GM23338 (cell line): Measurements from ENCODE around the gene RHOH. TPM values are rescaled to one million over a fixed set of nuclear protein-coding genes. Genes with fewer than 3 reads are reported as not detected.

Experiments
- ATAC-seq: fragments of 200-7000 bp; cut with Tn5 transposase; 3 replicates; pipeline ENCODE4 v1.9.1; 2020
- DNase-seq: peaks from one replicate; pipeline ENCODE4 v3.0.0-alpha.2; 2015; ENCODE audit warnings: low spot score
- H2AFZ ChIP-seq: fragments of 200-600 bp; sonication (generic); 2 replicates; pipeline ENCODE4 v1.8.0; 2016; ENCODE audit warnings: antibody characterized with exemption, mild to moderate bottlenecking, moderate library complexity
- H3F3A ChIP-seq: fragments of 200-600 bp; sonication (generic); replicated peaks from 2 replicates; pipeline ENCODE4 v1.8.0; 2017; ENCODE audit warnings: antibody characterized with exemption, mixed run types, low read depth
- H3K27ac ChIP-seq: fragments of 200-600 bp; sonication (generic); 2 replicates; pipeline ENCODE4 v1.6.1; 2016; ENCODE audit warnings: low read depth
- H3K27me3 ChIP-seq: fragments of 200-600 bp; sonication (generic); 2 replicates; pipeline ENCODE4 v1.8.0; 2016; ENCODE audit warnings: mild to moderate bottlenecking, mixed run types, moderate library complexity; ENCODE audit not compliant: insufficient read depth
- H3K36me3 ChIP-seq: fragments of 200-600 bp; sonication (generic); 2 replicates; pipeline ENCODE4 v1.8.0; 2016; ENCODE audit warnings: mild to moderate bottlenecking; ENCODE audit not compliant: insufficient read depth
- H3K4me1 ChIP-seq: fragments of 200-600 bp; sonication (generic); 2 replicates; pipeline ENCODE4 v1.8.0; 2016; ENCODE audit warnings: mild to moderate bottlenecking, moderate library complexity; ENCODE audit not compliant: insufficient read depth
- H3K4me2 ChIP-seq: fragments of 200-600 bp; sonication (generic); 2 replicates; pipeline ENCODE4 v1.7.1; 2017; ENCODE audit warnings: mixed run types
- H3K4me3 ChIP-seq: fragments of 200-600 bp; sonication (generic); 2 replicates; pipeline ENCODE4 v1.6.1; 2016; ENCODE audit warnings: mixed run types
- H3K79me2 ChIP-seq: fragments of 200-600 bp; sonication (generic); replicated peaks from 2 replicates; pipeline ENCODE4 v1.8.0; 2017; ENCODE audit warnings: mild to moderate bottlenecking; ENCODE audit not compliant: insufficient read depth
- H3K9me2 ChIP-seq: fragments of 200-600 bp; sonication (generic); 2 replicates; pipeline ENCODE4 v1.8.0; 2017; ENCODE audit not compliant: insufficient read depth
- H4K20me1 ChIP-seq: fragments of 200-600 bp; sonication (generic); replicated peaks from 2 replicates; pipeline ENCODE4 v1.8.0; 2017; ENCODE audit warnings: mild to moderate bottlenecking; ENCODE audit not compliant: insufficient read depth
- H3K27ac Mint-ChIP-seq: 2 replicates; pipeline ENCODE4 v1.8.0; 2020; ENCODE audit warnings: inconsistent platforms, mild to moderate bottlenecking, moderate library complexity, mixed read lengths
- H3K27me3 Mint-ChIP-seq: 3 replicates; pipeline ENCODE4 v1.8.0; 2022; ENCODE audit warnings: low read depth, mild to moderate bottlenecking, moderate library complexity, mixed read lengths, inconsistent platforms; ENCODE audit not compliant: insufficient read depth, poor library complexity
- H3K36me3 Mint-ChIP-seq: 3 replicates; pipeline ENCODE4 v1.8.0; 2021; ENCODE audit warnings: low read depth, mild to moderate bottlenecking, inconsistent platforms, moderate library complexity, mixed read lengths
- H3K4me1 Mint-ChIP-seq: 3 replicates; pipeline ENCODE4 v1.8.0; 2020; ENCODE audit warnings: mild to moderate bottlenecking, inconsistent platforms, mixed read lengths
- H3K4me3 Mint-ChIP-seq: 3 replicates; pipeline ENCODE4 v1.8.0; 2021; ENCODE audit warnings: moderate library complexity, mild to moderate bottlenecking, inconsistent platforms, mixed read lengths
- H3K9me3 Mint-ChIP-seq: 3 replicates; pipeline ENCODE4 v1.8.0; 2020; ENCODE audit warnings: moderate library complexity, mild to moderate bottlenecking, inconsistent platforms, mixed read lengths
- CREB1 ChIP-seq: fragments of 250-450 bp; sonication (Bioruptor Pico); IDR thresholded peaks from 2 replicates; pipeline ENCODE4 v1.5.0; 2020; ENCODE audit warnings: low read depth, mild to moderate bottlenecking, moderate library complexity
- EZH2 ChIP-seq: fragments of 200-600 bp; sonication (generic); IDR thresholded peaks from one replicate; pipeline ENCODE4 v1.8.0; 2017; ENCODE audit warnings: antibody characterized with exemption, mild to moderate bottlenecking, low read depth; ENCODE audit not compliant: unreplicated experiment
- EZH2phosphoT487 ChIP-seq: fragments of 200-600 bp; sonication (generic); IDR thresholded peaks from one replicate; pipeline ENCODE4 v1.8.1; 2018; ENCODE audit warnings: antibody characterized with exemption; ENCODE audit not compliant: unreplicated experiment
- JUNB ChIP-seq: IDR thresholded peaks from one replicate; pipeline ENCODE4 v1.6.1; 2016; ENCODE audit warnings: antibody characterized with exemption; ENCODE audit not compliant: unreplicated experiment
- NANOG ChIP-seq: IDR thresholded peaks from 2 replicates; pipeline ENCODE4 v1.6.1; 2016; ENCODE audit warnings: antibody characterized with exemption, borderline replicate concordance
- POLR2AphosphoS5 ChIP-seq: IDR thresholded peaks from 2 replicates; pipeline ENCODE4 v1.6.1; 2016; ENCODE audit warnings: antibody characterized with exemption, low read depth
- STAT1 ChIP-seq: IDR thresholded peaks from one replicate; pipeline ENCODE4 v1.6.1; 2016; ENCODE audit warnings: antibody characterized with exemption; ENCODE audit not compliant: unreplicated experiment
- ZNF114 ChIP-seq: fragments of 250-450 bp; sonication (Bioruptor Pico); IDR thresholded peaks from 2 replicates; pipeline ENCODE4 v1.5.0; 2020; ENCODE audit warnings: mild to moderate bottlenecking, moderate library complexity
- ZNF331 ChIP-seq: fragments of 250-450 bp; sonication (Bioruptor Pico); IDR thresholded peaks from 2 replicates; pipeline ENCODE4 v1.5.0; 2020; ENCODE audit warnings: low read depth, mild to moderate bottlenecking, moderate library complexity
- polyA plus RNA-seq: library from polyadenylated mRNA; unstranded; fragments of >200 nt; fragmentation: Nextera tagmentation; extraction: Ambion mirVana; gene quantifications from 2 replicates; pipeline ENCODE4 v1.2.1, GENCODE V29; 2016
- total RNA-seq: library from RNA; depleted of rRNA; stranded (reverse); fragments of >200 nt; shearing (Covaris generic); gene quantifications from 2 replicates; pipeline ENCODE4 v1.2.3, GENCODE V29; 2014
- TF ChIP-seq, protein P1 (sequence below): IDR thresholded peaks from 2 replicates; pipeline ENCODE4 v1.6.1; 2016; ENCODE audit warnings: antibody characterized with exemption
- TF ChIP-seq, protein P2 (sequence below), 2 experiments: fragments of 200-600 bp in 1 of 2; sonication (generic) in 1 of 2; conservative IDR thresholded peaks; 2 replicates each; pipeline versions ENCODE4 v1.5.1 to v1.6.1; 2016 to 2017; ENCODE audit warnings: antibody characterized with exemption in 2 of 2, low read depth in 2 of 2, mild to moderate bottlenecking in 2 of 2, moderate library complexity in 1 of 2
- TF ChIP-seq, protein P3 (sequence below): fragments of 250-450 bp; sonication (Bioruptor Pico); IDR thresholded peaks from 2 replicates; pipeline ENCODE4 v1.5.0; 2020; ENCODE audit warnings: mild to moderate bottlenecking, moderate library complexity
- TF ChIP-seq, protein P4 (sequence below): IDR thresholded peaks from one replicate; pipeline ENCODE4 v1.6.1; 2018; ENCODE audit warnings: antibody characterized with exemption; ENCODE audit not compliant: unreplicated experiment

The RHOH gene
- total and polyA plus RNA-seq, 2 experiments from 2014 or later, result 2.2 to 3.7 TPM

DNA sequence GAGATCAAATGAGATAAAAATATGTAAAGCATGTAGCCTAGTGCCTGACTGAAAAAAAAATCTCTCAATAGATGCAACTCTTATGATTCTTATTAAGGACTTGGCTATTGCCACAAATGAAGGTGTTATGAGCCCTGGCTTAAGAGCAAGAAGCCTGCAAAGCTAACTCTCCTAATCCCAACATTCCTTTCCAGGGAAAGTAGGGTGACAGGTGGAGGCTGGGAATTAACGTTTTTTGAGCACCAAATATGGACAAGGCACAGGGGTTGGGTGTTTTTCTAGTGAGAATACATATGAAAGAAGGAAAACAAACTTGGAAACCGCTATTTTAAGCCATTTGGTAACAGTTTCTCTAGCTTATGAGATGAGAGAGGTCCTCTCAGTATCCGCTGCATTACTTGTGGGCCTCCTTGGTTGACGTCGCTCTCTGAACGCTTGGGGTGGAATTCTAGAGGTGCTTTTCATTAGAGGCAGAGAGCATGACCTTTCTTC, 2.4 kb downstream of the RHOH start:
- Mint-ChIP-seq H3K27me3 (peaks cover 1% of the 10 kb centered on the region), H3K9me3 (no peaks in the 10 kb centered on the region), H3K36me3 (no peaks in the 10 kb centered on the region), H3K27ac (0 out of 2 replicates have a peak overlapping the region, but pooled peaks have one; percentile 12), H3K4me3 (no peak overlapping the region), H3K4me1 (peaks cover 56% of the 10 kb centered on the region)
- Histone ChIP-seq H4K20me1 (no peaks in the 10 kb centered on the region), H3K4me2 (no peak overlapping the region; the same call in 1 of the 2 replicates), H3K9me2 (no peaks in the 10 kb centered on the region), H3K4me1 (peaks cover 42% of the 10 kb centered on the region), H2AFZ (no peak overlapping the region), H3K27ac (no peak overlapping the region; the same call in 1 of the 2 replicates), H3K36me3 (no peaks in the 10 kb centered on the region), H3K4me3 (no peak overlapping the region), H3F3A (no peaks in the 10 kb centered on the region), H3K27me3 (no peaks in the 10 kb centered on the region), H3K79me2 (no peaks in the 10 kb centered on the region)
- ATAC-seq (no peak), DNase-seq (no peak)
- TF ChIP-seq ZNF114 (no peak), STAT1 (no peak), EZH2 (no peak), CREB1 (no peak), NANOG (no peak), POLR2AphosphoS5 (no peak), EZH2phosphoT487 (no peak), JUNB (no peak), ZNF331 (CRISPR knock-in tag) (no peak)
- TF ChIP-seq, protein P1, sequence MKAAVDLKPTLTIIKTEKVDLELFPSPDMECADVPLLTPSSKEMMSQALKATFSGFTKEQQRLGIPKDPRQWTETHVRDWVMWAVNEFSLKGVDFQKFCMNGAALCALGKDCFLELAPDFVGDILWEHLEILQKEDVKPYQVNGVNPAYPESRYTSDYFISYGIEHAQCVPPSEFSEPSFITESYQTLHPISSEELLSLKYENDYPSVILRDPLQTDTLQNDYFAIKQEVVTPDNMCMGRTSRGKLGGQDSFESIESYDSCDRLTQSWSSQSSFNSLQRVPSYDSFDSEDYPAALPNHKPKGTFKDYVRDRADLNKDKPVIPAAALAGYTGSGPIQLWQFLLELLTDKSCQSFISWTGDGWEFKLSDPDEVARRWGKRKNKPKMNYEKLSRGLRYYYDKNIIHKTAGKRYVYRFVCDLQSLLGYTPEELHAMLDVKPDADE, result no peak
- TF ChIP-seq, protein P2, sequence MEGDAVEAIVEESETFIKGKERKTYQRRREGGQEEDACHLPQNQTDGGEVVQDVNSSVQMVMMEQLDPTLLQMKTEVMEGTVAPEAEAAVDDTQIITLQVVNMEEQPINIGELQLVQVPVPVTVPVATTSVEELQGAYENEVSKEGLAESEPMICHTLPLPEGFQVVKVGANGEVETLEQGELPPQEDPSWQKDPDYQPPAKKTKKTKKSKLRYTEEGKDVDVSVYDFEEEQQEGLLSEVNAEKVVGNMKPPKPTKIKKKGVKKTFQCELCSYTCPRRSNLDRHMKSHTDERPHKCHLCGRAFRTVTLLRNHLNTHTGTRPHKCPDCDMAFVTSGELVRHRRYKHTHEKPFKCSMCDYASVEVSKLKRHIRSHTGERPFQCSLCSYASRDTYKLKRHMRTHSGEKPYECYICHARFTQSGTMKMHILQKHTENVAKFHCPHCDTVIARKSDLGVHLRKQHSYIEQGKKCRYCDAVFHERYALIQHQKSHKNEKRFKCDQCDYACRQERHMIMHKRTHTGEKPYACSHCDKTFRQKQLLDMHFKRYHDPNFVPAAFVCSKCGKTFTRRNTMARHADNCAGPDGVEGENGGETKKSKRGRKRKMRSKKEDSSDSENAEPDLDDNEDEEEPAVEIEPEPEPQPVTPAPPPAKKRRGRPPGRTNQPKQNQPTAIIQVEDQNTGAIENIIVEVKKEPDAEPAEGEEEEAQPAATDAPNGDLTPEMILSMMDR (conservative IDR thresholded peaks at IDR 0.05; ENCODE audit: low read depth in 2 of 2), result no peak
- TF ChIP-seq, protein P3, sequence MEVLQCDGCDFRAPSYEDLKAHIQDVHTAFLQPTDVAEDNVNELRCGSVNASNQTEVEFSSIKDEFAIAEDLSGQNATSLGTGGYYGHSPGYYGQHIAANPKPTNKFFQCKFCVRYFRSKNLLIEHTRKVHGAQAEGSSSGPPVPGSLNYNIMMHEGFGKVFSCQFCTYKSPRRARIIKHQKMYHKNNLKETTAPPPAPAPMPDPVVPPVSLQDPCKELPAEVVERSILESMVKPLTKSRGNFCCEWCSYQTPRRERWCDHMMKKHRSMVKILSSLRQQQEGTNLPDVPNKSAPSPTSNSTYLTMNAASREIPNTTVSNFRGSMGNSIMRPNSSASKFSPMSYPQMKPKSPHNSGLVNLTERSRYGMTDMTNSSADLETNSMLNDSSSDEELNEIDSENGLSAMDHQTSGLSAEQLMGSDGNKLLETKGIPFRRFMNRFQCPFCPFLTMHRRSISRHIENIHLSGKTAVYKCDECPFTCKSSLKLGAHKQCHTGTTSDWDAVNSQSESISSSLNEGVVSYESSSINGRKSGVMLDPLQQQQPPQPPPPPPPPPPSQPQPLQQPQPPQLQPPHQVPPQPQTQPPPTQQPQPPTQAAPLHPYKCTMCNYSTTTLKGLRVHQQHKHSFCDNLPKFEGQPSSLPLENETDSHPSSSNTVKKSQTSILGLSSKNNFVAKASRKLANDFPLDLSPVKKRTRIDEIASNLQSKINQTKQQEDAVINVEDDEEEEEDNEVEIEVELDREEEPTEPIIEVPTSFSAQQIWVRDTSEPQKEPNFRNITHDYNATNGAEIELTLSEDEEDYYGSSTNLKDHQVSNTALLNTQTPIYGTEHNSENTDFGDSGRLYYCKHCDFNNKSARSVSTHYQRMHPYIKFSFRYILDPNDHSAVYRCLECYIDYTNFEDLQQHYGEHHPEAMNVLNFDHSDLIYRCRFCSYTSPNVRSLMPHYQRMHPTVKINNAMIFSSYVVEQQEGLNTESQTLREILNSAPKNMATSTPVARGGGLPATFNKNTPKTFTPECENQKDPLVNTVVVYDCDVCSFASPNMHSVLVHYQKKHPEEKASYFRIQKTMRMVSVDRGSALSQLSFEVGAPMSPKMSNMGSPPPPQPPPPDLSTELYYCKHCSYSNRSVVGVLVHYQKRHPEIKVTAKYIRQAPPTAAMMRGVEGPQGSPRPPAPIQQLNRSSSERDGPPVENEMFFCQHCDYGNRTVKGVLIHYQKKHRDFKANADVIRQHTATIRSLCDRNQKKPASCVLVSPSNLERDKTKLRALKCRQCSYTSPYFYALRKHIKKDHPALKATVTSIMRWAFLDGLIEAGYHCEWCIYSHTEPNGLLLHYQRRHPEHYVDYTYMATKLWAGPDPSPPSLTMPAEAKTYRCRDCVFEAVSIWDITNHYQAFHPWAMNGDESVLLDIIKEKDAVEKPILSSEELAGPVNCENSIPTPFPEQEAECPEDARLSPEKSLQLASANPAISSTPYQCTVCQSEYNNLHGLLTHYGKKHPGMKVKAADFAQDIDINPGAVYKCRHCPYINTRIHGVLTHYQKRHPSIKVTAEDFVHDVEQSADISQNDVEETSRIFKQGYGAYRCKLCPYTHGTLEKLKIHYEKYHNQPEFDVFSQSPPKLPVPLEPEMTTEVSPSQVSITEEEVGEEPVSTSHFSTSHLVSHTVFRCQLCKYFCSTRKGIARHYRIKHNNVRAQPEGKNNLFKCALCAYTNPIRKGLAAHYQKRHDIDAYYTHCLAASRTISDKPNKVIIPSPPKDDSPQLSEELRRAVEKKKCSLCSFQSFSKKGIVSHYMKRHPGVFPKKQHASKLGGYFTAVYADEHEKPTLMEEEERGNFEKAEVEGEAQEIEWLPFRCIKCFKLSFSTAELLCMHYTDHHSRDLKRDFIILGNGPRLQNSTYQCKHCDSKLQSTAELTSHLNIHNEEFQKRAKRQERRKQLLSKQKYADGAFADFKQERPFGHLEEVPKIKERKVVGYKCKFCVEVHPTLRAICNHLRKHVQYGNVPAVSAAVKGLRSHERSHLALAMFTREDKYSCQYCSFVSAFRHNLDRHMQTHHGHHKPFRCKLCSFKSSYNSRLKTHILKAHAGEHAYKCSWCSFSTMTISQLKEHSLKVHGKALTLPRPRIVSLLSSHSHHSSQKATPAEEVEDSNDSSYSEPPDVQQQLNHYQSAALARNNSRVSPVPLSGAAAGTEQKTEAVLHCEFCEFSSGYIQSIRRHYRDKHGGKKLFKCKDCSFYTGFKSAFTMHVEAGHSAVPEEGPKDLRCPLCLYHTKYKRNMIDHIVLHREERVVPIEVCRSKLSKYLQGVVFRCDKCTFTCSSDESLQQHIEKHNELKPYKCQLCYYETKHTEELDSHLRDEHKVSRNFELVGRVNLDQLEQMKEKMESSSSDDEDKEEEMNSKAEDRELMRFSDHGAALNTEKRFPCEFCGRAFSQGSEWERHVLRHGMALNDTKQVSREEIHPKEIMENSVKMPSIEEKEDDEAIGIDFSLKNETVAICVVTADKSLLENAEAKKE, result no peak
- TF ChIP-seq, protein P4, sequence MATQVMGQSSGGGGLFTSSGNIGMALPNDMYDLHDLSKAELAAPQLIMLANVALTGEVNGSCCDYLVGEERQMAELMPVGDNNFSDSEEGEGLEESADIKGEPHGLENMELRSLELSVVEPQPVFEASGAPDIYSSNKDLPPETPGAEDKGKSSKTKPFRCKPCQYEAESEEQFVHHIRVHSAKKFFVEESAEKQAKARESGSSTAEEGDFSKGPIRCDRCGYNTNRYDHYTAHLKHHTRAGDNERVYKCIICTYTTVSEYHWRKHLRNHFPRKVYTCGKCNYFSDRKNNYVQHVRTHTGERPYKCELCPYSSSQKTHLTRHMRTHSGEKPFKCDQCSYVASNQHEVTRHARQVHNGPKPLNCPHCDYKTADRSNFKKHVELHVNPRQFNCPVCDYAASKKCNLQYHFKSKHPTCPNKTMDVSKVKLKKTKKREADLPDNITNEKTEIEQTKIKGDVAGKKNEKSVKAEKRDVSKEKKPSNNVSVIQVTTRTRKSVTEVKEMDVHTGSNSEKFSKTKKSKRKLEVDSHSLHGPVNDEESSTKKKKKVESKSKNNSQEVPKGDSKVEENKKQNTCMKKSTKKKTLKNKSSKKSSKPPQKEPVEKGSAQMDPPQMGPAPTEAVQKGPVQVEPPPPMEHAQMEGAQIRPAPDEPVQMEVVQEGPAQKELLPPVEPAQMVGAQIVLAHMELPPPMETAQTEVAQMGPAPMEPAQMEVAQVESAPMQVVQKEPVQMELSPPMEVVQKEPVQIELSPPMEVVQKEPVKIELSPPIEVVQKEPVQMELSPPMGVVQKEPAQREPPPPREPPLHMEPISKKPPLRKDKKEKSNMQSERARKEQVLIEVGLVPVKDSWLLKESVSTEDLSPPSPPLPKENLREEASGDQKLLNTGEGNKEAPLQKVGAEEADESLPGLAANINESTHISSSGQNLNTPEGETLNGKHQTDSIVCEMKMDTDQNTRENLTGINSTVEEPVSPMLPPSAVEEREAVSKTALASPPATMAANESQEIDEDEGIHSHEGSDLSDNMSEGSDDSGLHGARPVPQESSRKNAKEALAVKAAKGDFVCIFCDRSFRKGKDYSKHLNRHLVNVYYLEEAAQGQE, result no peak
